Neural progenitor cell (in vitro differentiated cells): ENCODE data around the gene PATE2. TPM values are rescaled to one million over a fixed set of nuclear protein-coding genes. Genes with fewer than 3 reads are reported as not detected.

Experiments used
- DNase-seq: peaks from one replicate; pipeline ENCODE4 v3.0.0-alpha.2; 2016; ENCODE audit warnings: low spot score
- H2AFZ ChIP-seq: fragments of 200-600 bp; sonication (generic); replicated peaks from 2 replicates; pipeline ENCODE4 v1.6.1; 2016; ENCODE audit warnings: antibody characterized with exemption
- H3F3A ChIP-seq: fragments of 200-600 bp; sonication (generic); 2 replicates; pipeline ENCODE4 v1.6.1; 2016; ENCODE audit warnings: antibody characterized with exemption, low read depth
- H3K27ac ChIP-seq: fragments of 200-600 bp; sonication (generic); 2 replicates; pipeline ENCODE4 v1.5.1; 2016; ENCODE audit warnings: mild to moderate bottlenecking
- H3K27me3 ChIP-seq: fragments of 200-600 bp; sonication (generic); 2 replicates; pipeline ENCODE4 v1.6.1; 2016; ENCODE audit warnings: mild to moderate bottlenecking, moderate library complexity
- H3K36me3 ChIP-seq: fragments of 200-600 bp; sonication (generic); 2 replicates; pipeline ENCODE4 v1.5.1; 2016
- H3K4me1 ChIP-seq: fragments of 200-600 bp; sonication (generic); 2 replicates; pipeline ENCODE4 v1.6.1; 2016; ENCODE audit warnings: mixed run types
- H3K4me2 ChIP-seq: fragments of 200-600 bp; sonication (generic); 2 replicates; pipeline ENCODE4 v1.6.1; 2016
- H3K4me3 ChIP-seq: fragments of 200-600 bp; sonication (generic); 2 replicates; pipeline ENCODE4 v1.5.1; 2016
- H3K79me2 ChIP-seq: fragments of 200-600 bp; sonication (generic); 2 replicates; pipeline ENCODE4 v1.6.1; 2016; ENCODE audit warnings: low read depth
- H3K9ac ChIP-seq: fragments of 200-600 bp; sonication (generic); 2 replicates; pipeline ENCODE4 v1.6.1; 2016
- H3K9me3 ChIP-seq: fragments of 200-600 bp; sonication (generic); 2 replicates; pipeline ENCODE4 v1.5.1; 2016; ENCODE audit warnings: low read depth
- H4K20me1 ChIP-seq: fragments of 200-600 bp; sonication (generic); 2 replicates; pipeline ENCODE4 v1.6.1; 2016; ENCODE audit warnings: low read depth
- H3K27ac Mint-ChIP-seq: 3 replicates; pipeline ENCODE4 v1.8.0; 2021; ENCODE audit warnings: mixed read lengths
- H3K27me3 Mint-ChIP-seq: 2 replicates; pipeline ENCODE4 v1.8.0; 2022; ENCODE audit warnings: low read depth, mild to moderate bottlenecking, inconsistent platforms, moderate library complexity, mixed read lengths; ENCODE audit not compliant: insufficient read depth
- H3K36me3 Mint-ChIP-seq: 3 replicates; pipeline ENCODE4 v1.8.0; 2021; ENCODE audit warnings: mixed read lengths
- H3K4me1 Mint-ChIP-seq: 3 replicates; pipeline ENCODE4 v1.8.0; 2021; ENCODE audit warnings: mixed read lengths
- H3K4me3 Mint-ChIP-seq: 3 replicates; pipeline ENCODE4 v1.8.0; 2021; ENCODE audit warnings: mild to moderate bottlenecking, moderate library complexity, mixed read lengths
- H3K9me3 Mint-ChIP-seq: 3 replicates; pipeline ENCODE4 v1.8.0; 2020; ENCODE audit warnings: mixed read lengths
- CTCF ChIP-seq: fragments of 200-600 bp; sonication (generic); IDR thresholded peaks from 2 replicates; pipeline ENCODE4 v1.5.1; 2017; ENCODE audit warnings: antibody characterized with exemption, mild to moderate bottlenecking
- EZH2 ChIP-seq: fragments of 200-600 bp; sonication (generic); IDR thresholded peaks from 2 replicates; pipeline ENCODE4 v1.6.1; 2017; ENCODE audit warnings: antibody characterized with exemption, mild to moderate bottlenecking, moderate library complexity
- EZH2phosphoT487 ChIP-seq: fragments of 200-600 bp; sonication (generic); IDR thresholded peaks from 2 replicates; pipeline ENCODE4 v1.6.1; 2017; ENCODE audit warnings: antibody characterized with exemption
- total RNA-seq: library from RNA; depleted of rRNA; stranded (reverse); fragments of >200 nt; gene quantifications from 2 replicates; pipeline ENCODE4 v1.2.3, GENCODE V29; 2015; ENCODE audit warnings: low replicate concordance

PATE2 gene
- total RNA-seq = 0.24 TPM in 1 of 2 replicates, not detected in the other

- no peaks in the 10 kb centered on the region for H3K79me2 ChIP-seq
- no peaks in the 10 kb centered on the region for H4K20me1 ChIP-seq
- H3K9me3 ChIP-seq = no peaks in the 10 kb centered on the region
- Mint-ChIP-seq H3K36me3 (no peaks in the 10 kb centered on the region), H3K27ac (no peak within 1 kb of the TSS), H3K4me1 (no peaks in the 10 kb centered on the region), H3K4me3 (no peak within 1 kb of the TSS), H3K27me3 (no peaks in the 10 kb centered on the region), H3K9me3 (peaks cover 9% of the 10 kb centered on the region)
- no peaks in the 10 kb centered on the region for H3K27me3 ChIP-seq
- H3K4me1 ChIP-seq = no peaks in the 10 kb centered on the region
- TF ChIP-seq EZH2 = no peak
- no peak for TF ChIP-seq EZH2phosphoT487
- no peak for TF ChIP-seq CTCF
- H3F3A ChIP-seq = no peaks in the 10 kb centered on the region
- DNase-seq = no peak
- no peak within 1 kb of the TSS for H3K4me2 ChIP-seq
- H3K4me3 ChIP-seq = no peak within 1 kb of the TSS
- H3K36me3 ChIP-seq = no peaks in the 10 kb centered on the region
- H2AFZ ChIP-seq = no peak within 1 kb of the TSS
- H3K27ac ChIP-seq = no peak within 1 kb of the TSS
- no peak within 1 kb of the TSS for H3K9ac ChIP-seq
These were observed at the start of gene PATE2 for GRCh38 chr11:125778728-125779127. PATE2 (minus strand) TSS chr11:125778828; CDS start chr11:125778773, 55 bp downstream.

- no peak overlapping the region for H3K9ac ChIP-seq
- Mint-ChIP-seq H3K9me3 (peaks cover 3% of the 10 kb centered on the region), H3K4me3 (no peak overlapping the region), H3K4me1 (no peaks in the 10 kb centered on the region), H3K36me3 (no peaks in the 10 kb centered on the region), H3K27ac (no peak overlapping the region), H3K27me3 (peaks cover 3% of the 10 kb centered on the region)
- peaks cover 4% of the 10 kb centered on the region for H3K36me3 ChIP-seq
- H3K4me3 ChIP-seq = no peak overlapping the region
- no peaks in the 10 kb centered on the region for H3K79me2 ChIP-seq
- H3K27ac ChIP-seq = no peak overlapping the region
- TF ChIP-seq EZH2phosphoT487 (no peak), EZH2 (no peak), CTCF (no peak)
- no peak for DNase-seq
- H4K20me1 ChIP-seq = no peaks in the 10 kb centered on the region
- H3K4me2 ChIP-seq = no peak overlapping the region
- H3K9me3 ChIP-seq = no peaks in the 10 kb centered on the region
- H3F3A ChIP-seq = no peaks in the 10 kb centered on the region
- H2AFZ ChIP-seq = no peak overlapping the region
- no peaks in the 10 kb centered on the region for H3K27me3 ChIP-seq
- no peaks in the 10 kb centered on the region for H3K4me1 ChIP-seq
These were observed 29.3 kb upstream of the PATE2 start for GRCh38 chr11:125807909-125808308.

GRCh38 chr11:125802387-125802786 is 23.8 kb upstream of the PATE2 start:
- Histone ChIP-seq H3K4me1 (no peaks in the 10 kb centered on the region), H3K9me3 (peaks cover 18% of the 10 kb centered on the region), H3K4me2 (no peak overlapping the region), H3K4me3 (no peak overlapping the region), H2AFZ (no peak overlapping the region), H3K27me3 (no peaks in the 10 kb centered on the region), H3K36me3 (no peaks in the 10 kb centered on the region), H3K79me2 (no peaks in the 10 kb centered on the region), H4K20me1 (no peaks in the 10 kb centered on the region), H3K27ac (no peak overlapping the region), H3K9ac (no peak overlapping the region), H3F3A (no peaks in the 10 kb centered on the region)
- DNase-seq = no peak
- H3K27me3 Mint-ChIP-seq = no peaks in the 10 kb centered on the region
- peaks cover 18% of the 10 kb centered on the region for H3K9me3 Mint-ChIP-seq
- no peak overlapping the region for H3K4me3 Mint-ChIP-seq
- TF ChIP-seq CTCF (no peak), EZH2 (no peak), EZH2phosphoT487 (no peak)
- no peaks in the 10 kb centered on the region for H3K36me3 Mint-ChIP-seq
- no peak overlapping the region for H3K27ac Mint-ChIP-seq
- no peaks in the 10 kb centered on the region for H3K4me1 Mint-ChIP-seq
